SK-N-SH (cell line): Measurements from ENCODE around the gene TLE1.

Experiments used
- EZH2phosphoT487 ChIP-seq: fragments of 200-600 bp; sonication (generic); IDR thresholded peaks from 2 replicates; pipeline ENCODE4 v1.6.1; 2017; ENCODE audit warnings: low read depth, mixed run types, mild to moderate bottlenecking, antibody characterized with exemption, moderate library complexity, borderline replicate concordance
- RXRA ChIP-seq: IDR thresholded peaks from 2 replicates; pipeline ENCODE4 v1.4.0; 2012; ENCODE audit warnings: low read depth, mild to moderate bottlenecking, borderline replicate concordance
- SIN3A ChIP-seq: IDR thresholded peaks from 2 replicates; pipeline ENCODE4 v1.6.1; 2012; ENCODE audit warnings: low read depth, mild to moderate bottlenecking, low read length, moderate library complexity, borderline replicate concordance
- TF ChIP-seq, protein P1 (sequence below): IDR thresholded peaks from 2 replicates; pipeline ENCODE4; 2012
- TF ChIP-seq, protein P2 (sequence below): IDR thresholded peaks from 2 replicates; pipeline ENCODE4 v1.4.0; 2012; ENCODE audit warnings: low read depth
- TF ChIP-seq, protein P3 (sequence below): fragments of 200-600 bp; sonication (generic); IDR thresholded peaks from 2 replicates; pipeline ENCODE4 v1.6.1; 2017; ENCODE audit warnings: antibody characterized with exemption, mild to moderate bottlenecking, moderate library complexity

DNA sequence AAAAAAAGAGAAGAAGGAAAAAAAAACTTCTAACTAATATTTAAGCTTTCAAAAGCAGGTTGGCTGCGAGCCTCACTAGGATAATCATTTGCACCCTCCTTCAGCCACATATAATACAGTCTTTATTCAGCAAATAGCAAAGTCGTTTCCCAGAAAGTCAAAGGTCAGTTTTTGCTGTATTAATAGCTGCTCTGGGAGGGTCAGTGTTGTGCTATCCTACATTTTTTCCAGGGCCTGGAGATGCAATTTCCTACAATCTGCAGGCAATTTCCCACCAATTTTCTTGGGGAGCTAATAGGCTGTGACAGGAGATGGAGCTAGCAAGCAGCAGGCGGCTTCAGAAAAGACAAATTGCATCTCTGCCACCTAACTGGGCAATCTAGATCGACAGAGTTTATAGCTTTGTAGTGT, 136.8 kb downstream of the TLE1 start:
- TF ChIP-seq, protein P1, sequence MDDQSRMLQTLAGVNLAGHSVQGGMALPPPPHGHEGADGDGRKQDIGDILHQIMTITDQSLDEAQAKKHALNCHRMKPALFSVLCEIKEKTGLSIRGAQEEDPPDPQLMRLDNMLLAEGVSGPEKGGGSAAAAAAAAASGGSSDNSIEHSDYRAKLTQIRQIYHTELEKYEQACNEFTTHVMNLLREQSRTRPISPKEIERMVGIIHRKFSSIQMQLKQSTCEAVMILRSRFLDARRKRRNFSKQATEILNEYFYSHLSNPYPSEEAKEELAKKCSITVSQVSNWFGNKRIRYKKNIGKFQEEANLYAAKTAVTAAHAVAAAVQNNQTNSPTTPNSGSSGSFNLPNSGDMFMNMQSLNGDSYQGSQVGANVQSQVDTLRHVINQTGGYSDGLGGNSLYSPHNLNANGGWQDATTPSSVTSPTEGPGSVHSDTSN = no peak
- TF ChIP-seq EZH2phosphoT487 (no peak), SIN3A (no peak), RXRA (no peak)
- TF ChIP-seq, protein P2, sequence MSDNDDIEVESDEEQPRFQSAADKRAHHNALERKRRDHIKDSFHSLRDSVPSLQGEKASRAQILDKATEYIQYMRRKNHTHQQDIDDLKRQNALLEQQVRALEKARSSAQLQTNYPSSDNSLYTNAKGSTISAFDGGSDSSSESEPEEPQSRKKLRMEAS = no peak
- TF ChIP-seq, protein P3, sequence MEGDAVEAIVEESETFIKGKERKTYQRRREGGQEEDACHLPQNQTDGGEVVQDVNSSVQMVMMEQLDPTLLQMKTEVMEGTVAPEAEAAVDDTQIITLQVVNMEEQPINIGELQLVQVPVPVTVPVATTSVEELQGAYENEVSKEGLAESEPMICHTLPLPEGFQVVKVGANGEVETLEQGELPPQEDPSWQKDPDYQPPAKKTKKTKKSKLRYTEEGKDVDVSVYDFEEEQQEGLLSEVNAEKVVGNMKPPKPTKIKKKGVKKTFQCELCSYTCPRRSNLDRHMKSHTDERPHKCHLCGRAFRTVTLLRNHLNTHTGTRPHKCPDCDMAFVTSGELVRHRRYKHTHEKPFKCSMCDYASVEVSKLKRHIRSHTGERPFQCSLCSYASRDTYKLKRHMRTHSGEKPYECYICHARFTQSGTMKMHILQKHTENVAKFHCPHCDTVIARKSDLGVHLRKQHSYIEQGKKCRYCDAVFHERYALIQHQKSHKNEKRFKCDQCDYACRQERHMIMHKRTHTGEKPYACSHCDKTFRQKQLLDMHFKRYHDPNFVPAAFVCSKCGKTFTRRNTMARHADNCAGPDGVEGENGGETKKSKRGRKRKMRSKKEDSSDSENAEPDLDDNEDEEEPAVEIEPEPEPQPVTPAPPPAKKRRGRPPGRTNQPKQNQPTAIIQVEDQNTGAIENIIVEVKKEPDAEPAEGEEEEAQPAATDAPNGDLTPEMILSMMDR = no peak
